Astrocyte (in vitro differentiated cells and primary cell): ENCODE results near the gene TBC1D24.

ENCODE experiments used
- EZH2 ChIP-seq: IDR thresholded peaks from 2 replicates; pipeline ENCODE4 v1.6.1; 2012; ENCODE audit warnings: mild to moderate bottlenecking, low read length, inconsistent platforms; ENCODE audit not compliant: insufficient read depth
- TF ChIP-seq, protein P1 (sequence below): IDR thresholded peaks from 2 replicates; pipeline ENCODE4 v1.5.1; 2011; ENCODE audit warnings: low read depth, mild to moderate bottlenecking, inconsistent platforms, low read length, moderate library complexity; ENCODE audit not compliant: insufficient read depth

- TF ChIP-seq, protein P1, sequence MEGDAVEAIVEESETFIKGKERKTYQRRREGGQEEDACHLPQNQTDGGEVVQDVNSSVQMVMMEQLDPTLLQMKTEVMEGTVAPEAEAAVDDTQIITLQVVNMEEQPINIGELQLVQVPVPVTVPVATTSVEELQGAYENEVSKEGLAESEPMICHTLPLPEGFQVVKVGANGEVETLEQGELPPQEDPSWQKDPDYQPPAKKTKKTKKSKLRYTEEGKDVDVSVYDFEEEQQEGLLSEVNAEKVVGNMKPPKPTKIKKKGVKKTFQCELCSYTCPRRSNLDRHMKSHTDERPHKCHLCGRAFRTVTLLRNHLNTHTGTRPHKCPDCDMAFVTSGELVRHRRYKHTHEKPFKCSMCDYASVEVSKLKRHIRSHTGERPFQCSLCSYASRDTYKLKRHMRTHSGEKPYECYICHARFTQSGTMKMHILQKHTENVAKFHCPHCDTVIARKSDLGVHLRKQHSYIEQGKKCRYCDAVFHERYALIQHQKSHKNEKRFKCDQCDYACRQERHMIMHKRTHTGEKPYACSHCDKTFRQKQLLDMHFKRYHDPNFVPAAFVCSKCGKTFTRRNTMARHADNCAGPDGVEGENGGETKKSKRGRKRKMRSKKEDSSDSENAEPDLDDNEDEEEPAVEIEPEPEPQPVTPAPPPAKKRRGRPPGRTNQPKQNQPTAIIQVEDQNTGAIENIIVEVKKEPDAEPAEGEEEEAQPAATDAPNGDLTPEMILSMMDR, result no peak
- TF ChIP-seq EZH2, result no peak
Observed at GRCh38 chr16:2508722-2509400, 33.9 kb downstream of the TBC1D24 start.
